H1 (cell line): ENCODE measurements around the gene PPP1R14B. TPM values are rescaled to one million over a fixed set of nuclear protein-coding genes. Genes with fewer than 3 reads are reported as not detected.

Source experiments
- ASH2L ChIP-seq: fragments of 200-600, 300-600 bp; sonication (generic); IDR thresholded peaks from one replicate; pipeline ENCODE4 v1.7.1; 2017; ENCODE audit warnings: low read length
- BACH1 ChIP-seq: IDR thresholded peaks from 2 replicates; pipeline ENCODE4 v1.6.1; 2012; ENCODE audit warnings: low read length, improper control_type of control experiment
- BCL11A ChIP-seq, 2 experiments: IDR thresholded peaks; one replicate each; pipeline ENCODE4 v1.6.1; 2011; ENCODE audit warnings: low read depth in 2 of 2, low read length in 2 of 2, mild to moderate bottlenecking in 2 of 2
- CBX5 ChIP-seq: fragments of 300-800, 300-1000 bp; sonication (generic); IDR thresholded peaks from 2 replicates; pipeline ENCODE4 v1.7.1; 2016; ENCODE audit warnings: antibody characterized with exemption, low read length, low read depth
- CBX8 ChIP-seq: fragments of 300-800, 300-1000 bp; sonication (generic); IDR thresholded peaks from 2 replicates; pipeline ENCODE4 v1.7.1; 2016; ENCODE audit warnings: low read depth, low read length, borderline replicate concordance
- CREB1 ChIP-seq: IDR thresholded peaks from 2 replicates; pipeline ENCODE4 v1.6.1; 2012; ENCODE audit warnings: inconsistent platforms
- JUN ChIP-seq: IDR thresholded peaks from 2 replicates; pipeline ENCODE4 v1.6.1; 2011; ENCODE audit warnings: low read depth, mild to moderate bottlenecking, improper control_type of control experiment, low read length
- KDM1A ChIP-seq: fragments of 200-600, 300-600 bp; sonication (generic); IDR thresholded peaks from 2 replicates; pipeline ENCODE4 v1.7.1; 2016; ENCODE audit warnings: mild to moderate bottlenecking, low read length, borderline replicate concordance
- KDM5A ChIP-seq: fragments of 200-600 bp; IDR thresholded peaks from 2 replicates; pipeline ENCODE4 v1.7.1; 2012; ENCODE audit warnings: mild to moderate bottlenecking, low read length, inconsistent platforms, mixed read lengths
- MAFK ChIP-seq: IDR thresholded peaks from 2 replicates; pipeline ENCODE4 v1.6.1; 2012; ENCODE audit warnings: low read depth, mild to moderate bottlenecking, improper control_type of control experiment, low read length
- NANOG ChIP-seq: IDR thresholded peaks from 2 replicates; pipeline ENCODE4 v1.6.1; 2011; ENCODE audit warnings: low read length, low read depth, mild to moderate bottlenecking, inconsistent platforms; ENCODE audit not compliant: insufficient read depth, poor library complexity, severe bottlenecking
- POLR2AphosphoS5 ChIP-seq: IDR thresholded peaks from 2 replicates; pipeline ENCODE4 v1.6.1; 2011; ENCODE audit warnings: low read depth, low read length
- POU5F1 ChIP-seq: IDR thresholded peaks from 2 replicates; pipeline ENCODE4 v1.6.1; 2011; ENCODE audit warnings: low read depth, mild to moderate bottlenecking, low read length, moderate library complexity
- RAD21 ChIP-seq, 2 experiments: IDR thresholded peaks in 1 of 2; conservative IDR thresholded peaks in 1 of 2; 2 replicates each; pipeline ENCODE4 v1.6.1; 2011; ENCODE audit warnings: low read depth in 2 of 2, low read length in 2 of 2, improper control_type of control experiment in 1 of 2, inconsistent platforms in 1 of 2, mild to moderate bottlenecking in 1 of 2, moderate library complexity in 1 of 2
- RFX5 ChIP-seq: IDR thresholded peaks from 2 replicates; pipeline ENCODE4 v1.6.1; 2011; ENCODE audit warnings: low read depth, low read length, improper control_type of control experiment, borderline replicate concordance
- RNF2 ChIP-seq: fragments of 200-900, 300-1000 bp; sonication (generic); IDR thresholded peaks from 2 replicates; pipeline ENCODE4 v1.7.1; 2016; ENCODE audit warnings: borderline replicate concordance, low read depth, mild to moderate bottlenecking, antibody characterized with exemption, low read length; ENCODE audit not compliant: poor library complexity, severe bottlenecking; ENCODE audit errors: missing control alignments
- SAP30 ChIP-seq: fragments of 300-600 bp; sonication (generic); IDR thresholded peaks from 2 replicates; pipeline ENCODE4 v1.7.1; 2012; ENCODE audit warnings: low read length, moderate library complexity, mild to moderate bottlenecking, inconsistent platforms; ENCODE audit not compliant: insufficient read depth, insufficient replicate concordance
- SIN3A ChIP-seq, 2 experiments: IDR thresholded peaks in 1 of 2; conservative IDR thresholded peaks in 1 of 2; 2 replicates each; pipeline ENCODE4 v1.6.1; 2011 to 2012; ENCODE audit warnings: low read length in 2 of 2, improper control_type of control experiment in 1 of 2, low read depth in 1 of 2, mild to moderate bottlenecking in 1 of 2
- SIRT6 ChIP-seq: IDR thresholded peaks from one replicate; pipeline ENCODE4 v1.7.1; 2012; ENCODE audit warnings: low read length, inconsistent platforms
- SP4 ChIP-seq: IDR thresholded peaks from 2 replicates; pipeline ENCODE4 v1.6.1; 2012; ENCODE audit warnings: low read length, inconsistent platforms
- SUZ12 ChIP-seq: fragments of 200-600 bp; sonication (generic); IDR thresholded peaks from 2 replicates; pipeline ENCODE4 v1.6.1; 2012; ENCODE audit warnings: mild to moderate bottlenecking, inconsistent platforms, low read length, moderate library complexity, mixed read lengths
- TAF1 ChIP-seq: IDR thresholded peaks from 2 replicates; pipeline ENCODE4 v1.6.1; 2011; ENCODE audit warnings: mild to moderate bottlenecking, low read depth, low read length
- TAF7 ChIP-seq: optimal IDR thresholded peaks from 2 replicates; pipeline ENCODE3; 2011; ENCODE audit warnings: low read depth, mild to moderate bottlenecking, inconsistent platforms, low read length, moderate library complexity, borderline replicate concordance
- TBP ChIP-seq: IDR thresholded peaks from 2 replicates; pipeline ENCODE4 v1.6.1; 2011; ENCODE audit warnings: low read depth, low read length, improper control_type of control experiment
- polyA plus RNA-seq, 7 experiments: library from polyadenylated mRNA; depleted of rRNA in 3 of 7; stranded (reverse) in 5 of 7; unstranded in 2 of 7; fragments of >200 nt in 5 of 7; fragments of 200-250 nt in 2 of 7; gene quantifications; 1 replicate in 5 of 7; 2 replicates in 1 of 7; 4 replicates in 1 of 7; pipeline versions ENCODE4 v1.2.1 to v1.2.3, GENCODE V29; 2011 to 2013; ENCODE audit warnings: missing spikeins in 2 of 7, mixed read lengths in 2 of 7
- total RNA-seq: library from RNA; stranded (reverse); fragmentation: NEBNext Ultra II Directional; extraction: Animal tissue kit (Norgen Biotek cat#: 25700); gene quantifications from 2 replicates; pipeline ENCODE4 v1.2.1, GENCODE V29; 2021

Gene PPP1R14B
- total and polyA plus RNA-seq, 2 of the 8 experiments (the other 6 are each of a cell fraction or from before 2014, with no cell fraction given), result 265 to 419 TPM

DNA sequence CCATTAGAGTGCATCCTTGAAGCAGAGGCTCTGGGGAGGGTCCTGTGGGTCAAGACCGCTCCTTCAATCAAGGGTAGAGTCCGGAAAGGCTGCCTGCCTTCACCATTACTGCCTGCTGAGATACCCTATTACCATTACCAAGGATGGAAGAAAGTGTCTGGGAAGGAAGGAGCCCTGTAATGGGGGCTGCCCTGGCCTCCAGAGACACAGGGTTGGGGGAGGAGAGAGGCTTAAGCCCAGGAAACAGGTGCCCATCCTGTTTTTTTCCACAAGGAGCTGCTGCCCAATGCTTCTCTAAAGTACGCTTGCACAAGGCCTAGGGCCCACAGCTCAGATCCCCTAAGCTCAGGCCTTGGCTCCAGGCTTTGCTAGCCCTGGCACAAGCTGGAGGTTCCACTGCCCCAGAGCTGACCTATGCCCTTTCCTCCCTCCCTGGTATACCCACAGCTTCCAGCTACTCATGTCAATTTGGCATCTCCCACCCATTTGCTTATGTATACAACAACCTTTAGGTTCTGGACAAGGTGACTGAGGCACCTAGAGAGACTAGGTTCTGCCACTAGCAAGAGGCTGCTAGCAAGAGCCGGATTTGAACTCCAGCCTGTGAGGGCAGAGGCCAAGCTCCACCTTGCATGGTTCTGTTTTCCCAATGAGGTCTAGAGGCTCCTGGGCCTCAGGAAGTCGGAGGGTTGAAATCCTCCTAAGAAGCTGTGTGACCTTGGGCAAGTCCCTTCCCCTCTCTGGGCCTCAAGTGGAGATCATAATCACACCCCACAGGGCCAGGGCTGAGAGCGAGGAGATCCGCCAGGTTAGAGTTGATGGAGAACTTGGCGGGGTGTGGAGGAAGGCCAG lies 3.0 kb upstream of the PPP1R14B start (continued):
- TF ChIP-seq RFX5, result no peak
- no peak for TF ChIP-seq SIN3A (conservative IDR thresholded peaks at IDR 0.05 in 1 of 2, IDR thresholded peaks at IDR 0.05 in 1 of 2; ENCODE audit: low read depth in 1 of 2, low read length in 2 of 2)
- TF ChIP-seq KDM5A, result no peak
- no peak for TF ChIP-seq CBX5
- TF ChIP-seq SUZ12, result no peak
- no peak for TF ChIP-seq SP4
- TF ChIP-seq ASH2L, result peak; percentile 52
- TF ChIP-seq SIRT6, result no peak
- no peak for TF ChIP-seq RAD21 (IDR thresholded peaks at IDR 0.05 in 1 of 2, conservative IDR thresholded peaks at IDR 0.05 in 1 of 2; ENCODE audit: low read depth in 2 of 2, low read length in 2 of 2)
- TF ChIP-seq TAF1, result peak; percentile 28; the same call in 1 of the 2 replicates
- no peak for TF ChIP-seq POLR2AphosphoS5
- TF ChIP-seq CBX8, result no peak
- TF ChIP-seq MAFK, result no peak
- TF ChIP-seq BACH1, result no peak
- no peak for TF ChIP-seq POU5F1
- TF ChIP-seq TAF7, result no peak
- TF ChIP-seq TBP, result 0 out of 2 replicates have a peak, but pooled peaks have one; percentile 21
- TF ChIP-seq RNF2, result no peak
- no peak for TF ChIP-seq BCL11A (IDR thresholded peaks at IDR 0.05; ENCODE audit: low read depth in 2 of 2, low read length in 2 of 2)
- no peak for TF ChIP-seq JUN
- TF ChIP-seq SAP30, result no peak
- TF ChIP-seq CREB1, result 0 out of 2 replicates have a peak, but pooled peaks have one; percentile 28
- TF ChIP-seq KDM1A, result peak; percentile 96
- peak; percentile 52 for TF ChIP-seq NANOG
